ENCODE data around the gene EML5.

EML5 gene

DNA sequence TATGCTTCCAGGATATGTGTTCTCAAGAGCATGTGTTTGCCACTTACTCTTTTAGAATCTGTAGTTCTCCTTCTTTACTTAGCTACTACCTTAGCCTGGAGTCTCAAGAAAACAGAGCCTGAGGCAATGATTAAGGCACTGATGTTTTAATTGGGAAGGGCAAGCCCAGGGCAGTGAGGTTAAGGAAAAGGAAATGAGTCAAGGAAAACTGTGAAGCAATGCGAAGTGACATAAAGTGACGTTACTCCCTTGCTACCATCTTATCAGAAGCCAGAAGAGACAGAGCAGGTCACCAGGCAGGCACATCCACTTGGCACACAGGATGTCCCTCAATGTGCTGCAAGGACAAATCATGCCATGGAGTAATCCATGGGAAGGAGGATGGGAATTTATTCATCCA is 11.3 kb upstream of the EML5 start:
- TF ChIP-seq, protein P1, sequence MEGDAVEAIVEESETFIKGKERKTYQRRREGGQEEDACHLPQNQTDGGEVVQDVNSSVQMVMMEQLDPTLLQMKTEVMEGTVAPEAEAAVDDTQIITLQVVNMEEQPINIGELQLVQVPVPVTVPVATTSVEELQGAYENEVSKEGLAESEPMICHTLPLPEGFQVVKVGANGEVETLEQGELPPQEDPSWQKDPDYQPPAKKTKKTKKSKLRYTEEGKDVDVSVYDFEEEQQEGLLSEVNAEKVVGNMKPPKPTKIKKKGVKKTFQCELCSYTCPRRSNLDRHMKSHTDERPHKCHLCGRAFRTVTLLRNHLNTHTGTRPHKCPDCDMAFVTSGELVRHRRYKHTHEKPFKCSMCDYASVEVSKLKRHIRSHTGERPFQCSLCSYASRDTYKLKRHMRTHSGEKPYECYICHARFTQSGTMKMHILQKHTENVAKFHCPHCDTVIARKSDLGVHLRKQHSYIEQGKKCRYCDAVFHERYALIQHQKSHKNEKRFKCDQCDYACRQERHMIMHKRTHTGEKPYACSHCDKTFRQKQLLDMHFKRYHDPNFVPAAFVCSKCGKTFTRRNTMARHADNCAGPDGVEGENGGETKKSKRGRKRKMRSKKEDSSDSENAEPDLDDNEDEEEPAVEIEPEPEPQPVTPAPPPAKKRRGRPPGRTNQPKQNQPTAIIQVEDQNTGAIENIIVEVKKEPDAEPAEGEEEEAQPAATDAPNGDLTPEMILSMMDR (IDR thresholded peaks at IDR 0.05; ENCODE audit: low read depth, low read length), result no peak
- no peak overlapping the region for H3K4me3 ChIP-seq (ENCODE audit: low read depth, low read length)

- H3K4me3 ChIP-seq (ENCODE audit: low read depth, low read length), result no peak overlapping the region
- TF ChIP-seq, protein P1 (IDR thresholded peaks at IDR 0.05; ENCODE audit: low read depth, low read length), result no peak
These were observed 9.8 kb upstream of the EML5 start for GRCh38 chr14:88802596-88802995.

GRCh38 chr14:88799522-88799921 is 6.8 kb upstream of the EML5 start:
- no peak overlapping the region for H3K4me3 ChIP-seq (ENCODE audit: low read depth, low read length)
- TF ChIP-seq, protein P1 (IDR thresholded peaks at IDR 0.05; ENCODE audit: low read depth, low read length), result no peak

DNA sequence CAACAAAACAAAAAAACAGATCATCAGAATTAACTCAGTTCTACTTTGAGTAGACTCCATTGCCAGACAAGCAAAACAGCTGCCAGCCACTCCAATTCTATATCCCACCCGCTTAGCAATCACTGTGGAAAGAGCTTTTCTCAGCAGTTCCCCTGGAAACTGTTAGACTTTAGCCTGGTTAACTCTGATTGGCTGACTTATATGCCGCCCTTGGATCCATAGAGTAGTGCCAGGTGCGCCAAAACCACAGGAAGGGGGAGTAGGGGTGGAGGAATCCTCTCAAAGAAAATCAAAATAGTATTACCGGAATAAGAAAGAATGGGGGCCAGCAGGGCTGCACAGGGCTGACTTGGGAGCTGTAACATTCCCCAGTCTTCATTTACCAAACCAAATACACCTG is 5.4 kb upstream of the EML5 start:
- H3K4me3 ChIP-seq (ENCODE audit: low read depth, low read length), result no peak overlapping the region
- TF ChIP-seq, protein P1 (IDR thresholded peaks at IDR 0.05; ENCODE audit: low read depth, low read length), result no peak

- TF ChIP-seq, protein P1 (IDR thresholded peaks at IDR 0.05; ENCODE audit: low read depth, low read length), result no peak
- peak overlapping the region; percentile 62 for H3K4me3 ChIP-seq (ENCODE audit: low read depth, low read length)
These were observed 489 bp upstream of the EML5 start for GRCh38 chr14:88793259-88793625.

GRCh38 chr14:88791629-88792472 is 902 bp downstream of the EML5 start:
- peak overlapping the region; percentile 62 for H3K4me3 ChIP-seq (ENCODE audit: low read depth, low read length)

GRCh38 chr14:88791252-88791621 is 1.5 kb downstream of the EML5 start:
- TF ChIP-seq, protein P1 (IDR thresholded peaks at IDR 0.05; ENCODE audit: low read depth, low read length), result no peak
- no peak overlapping the region for H3K4me3 ChIP-seq (ENCODE audit: low read depth, low read length)

More at GRCh38 chr14:88791629-88792472, 902 bp downstream of the EML5 start:
- TF ChIP-seq, protein P1 (IDR thresholded peaks at IDR 0.05; ENCODE audit: low read depth, low read length), result no peak

Data from WI38 (cell line).